GM12875 (cell line): ENCODE measurements around the gene FRS2.

Source experiments
- H3K4me3 ChIP-seq: one replicate; pipeline ENCODE4 v1.5.1; 2011; ENCODE audit warnings: low read depth, low read length, control low read depth
- TF ChIP-seq, protein P1 (sequence below): IDR thresholded peaks from 2 replicates; pipeline ENCODE4 v1.5.1; 2011; ENCODE audit warnings: low read depth, mild to moderate bottlenecking, control low read depth, inconsistent platforms, low read length, moderate library complexity, borderline replicate concordance; ENCODE audit not compliant: insufficient read depth

Gene FRS2

DNA sequence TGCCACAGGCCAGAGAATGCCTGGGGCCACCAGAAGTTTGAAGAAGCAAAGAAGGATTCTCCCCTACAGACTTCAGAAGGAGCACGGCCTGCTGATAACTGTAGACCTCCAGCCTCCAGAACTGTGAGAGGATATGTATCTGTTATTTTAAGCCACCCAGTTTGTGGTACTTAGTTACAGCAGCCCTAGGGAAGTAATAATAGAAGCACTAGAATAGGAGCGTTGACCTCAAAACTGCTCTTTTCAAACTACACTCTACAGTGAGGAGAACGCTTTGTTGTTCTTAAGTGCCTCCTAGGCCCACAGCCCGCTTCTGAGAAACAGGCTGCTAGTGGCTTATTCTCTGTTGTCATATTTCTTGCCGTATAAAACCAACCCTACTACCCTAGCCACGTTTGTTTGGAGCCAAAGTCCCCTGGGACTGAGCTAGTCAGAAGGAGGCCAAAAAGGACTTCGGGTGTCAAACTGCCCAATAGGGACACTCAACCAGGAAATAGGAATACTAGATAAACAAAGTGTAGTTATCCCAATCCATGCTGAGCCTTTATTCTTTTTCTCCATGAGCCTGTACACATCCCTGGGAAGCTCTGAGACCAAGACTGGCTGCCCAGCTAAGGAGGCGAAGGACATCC lies 38.5 kb upstream of the FRS2 start:
- H3K4me3 ChIP-seq: no peak overlapping the region
- TF ChIP-seq, protein P1, sequence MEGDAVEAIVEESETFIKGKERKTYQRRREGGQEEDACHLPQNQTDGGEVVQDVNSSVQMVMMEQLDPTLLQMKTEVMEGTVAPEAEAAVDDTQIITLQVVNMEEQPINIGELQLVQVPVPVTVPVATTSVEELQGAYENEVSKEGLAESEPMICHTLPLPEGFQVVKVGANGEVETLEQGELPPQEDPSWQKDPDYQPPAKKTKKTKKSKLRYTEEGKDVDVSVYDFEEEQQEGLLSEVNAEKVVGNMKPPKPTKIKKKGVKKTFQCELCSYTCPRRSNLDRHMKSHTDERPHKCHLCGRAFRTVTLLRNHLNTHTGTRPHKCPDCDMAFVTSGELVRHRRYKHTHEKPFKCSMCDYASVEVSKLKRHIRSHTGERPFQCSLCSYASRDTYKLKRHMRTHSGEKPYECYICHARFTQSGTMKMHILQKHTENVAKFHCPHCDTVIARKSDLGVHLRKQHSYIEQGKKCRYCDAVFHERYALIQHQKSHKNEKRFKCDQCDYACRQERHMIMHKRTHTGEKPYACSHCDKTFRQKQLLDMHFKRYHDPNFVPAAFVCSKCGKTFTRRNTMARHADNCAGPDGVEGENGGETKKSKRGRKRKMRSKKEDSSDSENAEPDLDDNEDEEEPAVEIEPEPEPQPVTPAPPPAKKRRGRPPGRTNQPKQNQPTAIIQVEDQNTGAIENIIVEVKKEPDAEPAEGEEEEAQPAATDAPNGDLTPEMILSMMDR: no peak

DNA sequence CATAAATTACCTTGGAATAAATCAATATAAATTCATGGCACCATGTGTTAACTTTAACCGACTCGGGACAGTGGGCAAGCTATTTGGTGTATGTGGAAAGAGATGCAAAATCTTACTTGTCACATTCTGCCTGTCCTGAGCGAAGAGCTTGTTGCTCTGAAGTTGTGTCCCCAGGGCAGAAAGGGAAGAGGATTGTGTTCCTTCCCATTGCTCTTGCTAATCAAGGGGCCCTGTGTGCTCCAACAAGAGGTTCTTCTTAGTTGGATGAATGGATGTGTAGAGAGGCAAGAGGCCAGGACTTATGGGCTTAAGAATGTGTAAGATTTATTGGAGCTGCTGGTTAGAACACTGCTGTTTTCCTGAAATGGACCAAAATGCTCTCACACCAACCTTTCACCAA lies 36.5 kb upstream of the FRS2 start:
- no peak overlapping the region for H3K4me3 ChIP-seq
- TF ChIP-seq, protein P1: no peak

DNA sequence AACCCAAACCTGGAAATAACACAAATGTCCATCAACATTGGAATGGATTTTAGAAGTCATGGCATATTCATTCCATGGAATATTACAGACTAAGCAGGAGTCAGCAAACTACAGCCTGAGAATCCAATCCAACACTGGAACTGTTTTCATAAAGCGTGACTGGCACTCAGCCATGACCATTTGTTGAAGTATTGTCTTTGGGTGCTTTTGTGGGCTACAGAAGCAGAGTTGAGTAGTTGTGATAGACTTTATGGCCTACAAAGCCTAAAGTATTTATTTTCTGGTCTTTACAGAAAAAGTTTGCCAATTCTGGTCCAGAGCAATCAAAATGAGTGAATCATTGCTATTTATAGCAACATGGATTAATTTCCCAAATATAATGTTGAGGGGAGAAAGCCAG lies 34.5 kb upstream of the FRS2 start:
- TF ChIP-seq, protein P1: no peak
- no peak overlapping the region for H3K4me3 ChIP-seq

DNA sequence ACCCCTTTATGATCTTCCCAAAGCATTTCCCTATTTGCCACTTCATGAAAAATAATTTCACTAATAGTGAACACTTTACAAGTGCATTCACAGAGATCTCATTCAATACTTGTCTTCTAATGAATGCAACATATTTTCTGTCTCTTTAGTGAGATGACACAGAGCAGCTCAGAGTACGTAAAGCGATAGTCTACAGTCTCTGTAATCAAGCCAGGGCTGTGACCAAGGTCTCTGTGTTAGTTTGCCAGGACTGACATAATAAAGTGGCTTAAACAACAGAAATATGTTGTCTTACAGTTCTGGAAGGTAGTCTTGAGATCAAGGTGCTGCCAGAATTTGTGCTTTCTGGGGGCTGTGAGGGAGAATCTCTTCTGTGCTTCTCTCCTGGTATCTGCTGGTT lies 33.1 kb upstream of the FRS2 start:
- H3K4me3 ChIP-seq: no peak overlapping the region
- TF ChIP-seq, protein P1: no peak

DNA sequence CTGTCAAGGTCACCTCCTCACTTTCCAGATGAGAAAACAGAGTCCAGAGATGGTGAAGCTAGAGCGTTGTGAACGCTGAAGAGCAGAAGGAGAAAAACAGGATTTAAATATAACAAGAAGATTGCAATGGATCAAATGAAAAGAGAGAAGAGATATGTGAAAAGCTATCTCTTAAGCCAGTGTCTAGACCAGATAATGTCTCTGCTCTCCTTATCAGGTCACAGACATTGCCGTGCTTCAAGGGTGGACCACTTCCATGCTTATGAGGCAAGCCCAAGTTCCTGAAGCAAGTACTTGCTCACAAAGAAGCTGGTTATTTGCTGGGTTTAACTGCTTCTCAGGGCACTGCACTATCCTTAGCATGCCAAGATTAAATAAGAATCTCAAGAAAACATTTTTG lies 31.6 kb upstream of the FRS2 start:
- TF ChIP-seq, protein P1: no peak
- H3K4me3 ChIP-seq: no peak overlapping the region

DNA sequence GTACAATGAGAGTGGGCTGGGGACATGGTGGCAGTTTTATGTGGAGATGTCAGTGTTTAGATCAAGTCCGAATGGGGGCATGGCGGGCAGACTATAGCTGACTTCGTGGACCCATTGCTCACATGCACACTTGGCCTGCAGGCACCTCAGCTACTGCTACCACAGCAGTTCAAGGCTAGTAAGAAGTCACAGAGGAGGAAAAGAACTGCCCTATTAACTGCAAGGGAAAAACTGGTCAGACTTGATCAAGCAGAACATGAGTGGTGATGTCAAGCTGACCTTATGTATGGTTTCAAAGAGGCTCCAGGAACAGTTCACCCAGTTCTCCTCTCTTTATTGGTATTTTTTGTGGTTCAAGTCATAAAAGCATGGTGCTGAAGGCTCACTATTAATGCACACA lies 30.2 kb upstream of the FRS2 start:
- H3K4me3 ChIP-seq: no peak overlapping the region
- TF ChIP-seq, protein P1: no peak

DNA sequence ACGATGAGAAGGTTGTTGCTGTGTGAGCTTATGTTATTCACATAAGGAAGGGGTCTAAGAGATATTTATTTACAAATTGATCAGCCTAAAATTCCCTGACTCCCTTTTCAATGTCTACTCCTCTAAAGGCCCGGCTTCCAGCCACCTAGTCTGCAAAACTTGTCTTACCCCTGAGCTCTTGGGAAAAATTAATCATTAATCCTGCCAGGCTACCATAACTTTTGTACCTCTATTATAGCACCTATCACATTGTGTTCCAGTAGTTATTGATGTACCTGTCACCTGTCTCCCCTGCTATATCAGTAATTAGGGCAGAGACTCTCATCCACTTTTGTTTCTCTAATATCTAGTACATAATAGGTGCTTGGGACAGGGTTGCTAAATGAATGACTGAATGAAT lies 29.3 kb upstream of the FRS2 start:
- no peak overlapping the region for H3K4me3 ChIP-seq
- TF ChIP-seq, protein P1: no peak
